Fibroblast of pulmonary artery (primary cell): ENCODE results near the gene ZNF77.

Experiments used
- DNase-seq: peaks from one replicate; pipeline ENCODE4 v3.0.0-alpha.2; 2010; ENCODE audit warnings: low read depth
- H3K4me3 ChIP-seq: replicated peaks from 2 replicates; pipeline ENCODE4 v1.5.1; 2011; ENCODE audit warnings: low read depth, mild to moderate bottlenecking, control low read depth, low read length, moderate library complexity
- CTCF ChIP-seq: IDR thresholded peaks from 2 replicates; pipeline ENCODE4 v1.5.1; 2011; ENCODE audit warnings: mild to moderate bottlenecking, control low read depth, low read length, inconsistent platforms; ENCODE audit errors: missing control alignments

ZNF77 gene

GRCh38 chr19:2962018-2962670, 17.4 kb upstream of the ZNF77 start:
- peak; percentile 70 for TF ChIP-seq CTCF
- no peak overlapping the region for H3K4me3 ChIP-seq
- DNase-seq = peak; percentile 82

DNA sequence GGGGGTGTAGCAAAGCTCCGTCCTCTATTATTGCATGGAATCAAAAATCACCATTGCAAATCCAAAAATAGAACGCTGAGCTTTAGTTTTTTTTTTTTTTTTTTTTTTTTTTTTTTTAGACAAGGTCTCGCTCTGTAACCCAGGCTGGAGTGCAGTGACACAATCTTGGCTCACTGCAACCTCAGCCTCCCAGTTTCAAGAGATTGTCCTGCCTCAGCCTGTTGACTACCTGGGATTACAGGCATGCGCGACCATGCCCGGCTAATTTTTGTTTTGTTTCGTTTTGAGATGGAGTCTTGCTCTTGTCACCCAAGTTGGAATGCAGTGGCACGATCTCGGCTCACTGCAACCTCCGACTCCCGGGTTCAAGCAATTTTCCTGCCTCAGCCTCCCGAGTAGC, 15.3 kb upstream of the ZNF77 start:
- TF ChIP-seq CTCF = no peak
- DNase-seq = no peak
- H3K4me3 ChIP-seq = no peak overlapping the region

DNA sequence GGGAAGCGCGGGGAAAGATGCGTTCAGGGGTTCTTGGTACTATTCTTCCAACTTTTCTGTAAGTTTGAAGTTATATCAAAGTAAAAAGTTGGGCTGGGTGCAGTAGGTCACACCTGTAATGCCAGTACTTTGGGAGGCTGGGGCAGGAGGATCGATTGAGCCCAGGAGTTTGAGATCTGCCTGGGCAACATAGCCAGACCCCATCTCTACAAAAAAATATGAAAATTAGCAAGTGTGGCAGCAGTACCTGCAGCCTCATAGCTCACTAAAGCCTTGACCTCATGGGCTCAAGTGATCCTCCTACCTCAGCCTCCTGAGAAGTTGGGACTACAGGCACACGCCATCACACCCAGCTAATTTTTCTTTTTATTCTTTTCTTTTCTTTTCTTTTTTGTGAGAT, 12.4 kb upstream of the ZNF77 start:
- no peak overlapping the region for H3K4me3 ChIP-seq
- no peak for DNase-seq
- TF ChIP-seq CTCF = no peak

- no peak for DNase-seq
- no peak overlapping the region for H3K4me3 ChIP-seq
- no peak for TF ChIP-seq CTCF
Measured at GRCh38 chr19:2952953-2953481, 8.2 kb upstream of the ZNF77 start.

GRCh38 chr19:2950286-2951124, 5.7 kb upstream of the ZNF77 start:
- H3K4me3 ChIP-seq = peak overlapping the region; percentile 87
- DNase-seq = peak; percentile 100
- no peak for TF ChIP-seq CTCF

DNA sequence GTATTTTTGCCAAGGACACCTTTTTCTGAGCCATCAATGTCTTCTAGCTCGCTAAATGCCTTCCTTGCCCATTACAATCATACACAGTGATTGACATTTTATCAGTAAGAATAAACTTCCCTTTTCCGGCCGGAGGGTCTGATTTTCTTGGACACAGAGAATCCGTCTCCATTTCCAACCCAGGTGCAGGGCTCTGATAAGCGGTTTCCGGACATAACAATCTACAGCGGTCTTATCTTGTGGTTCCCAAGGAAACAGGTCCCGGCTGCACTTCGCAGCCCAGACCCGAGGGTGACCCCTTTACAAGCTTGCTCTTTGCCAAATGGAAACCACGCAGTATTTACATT, 5.1 kb upstream of the ZNF77 start:
- H3K4me3 ChIP-seq = peak overlapping the region; percentile 87
- peak; percentile 71 for DNase-seq
- TF ChIP-seq CTCF = no peak
